CD4-positive, alpha-beta T cell treated with Interleukin-15 for 1 hour (primary cell): ENCODE results near the gene KLK3.

Source experiments
- DNase-seq: peaks from one replicate; pipeline ENCODE4 v3.0.0-alpha.2; 2020

The KLK3 gene

DNA sequence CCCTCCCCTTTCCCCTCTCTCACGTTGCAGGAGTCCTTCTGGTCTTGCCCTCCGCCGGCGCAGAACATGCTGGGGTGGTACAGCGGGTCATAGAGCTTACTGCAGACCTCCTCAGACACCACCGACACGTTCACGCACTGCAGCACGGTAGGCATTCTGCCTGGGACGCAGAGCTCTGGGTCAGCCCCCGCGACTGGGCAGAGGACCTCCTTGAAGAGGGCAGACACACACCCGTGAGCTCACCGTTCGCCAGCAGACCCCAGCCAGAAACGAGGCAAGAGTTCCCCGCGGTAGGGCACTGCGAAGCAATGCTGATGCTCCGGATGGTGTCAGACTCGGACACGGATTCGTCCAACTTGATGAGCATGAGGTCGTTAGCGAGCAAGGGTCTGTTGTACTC, 53.6 kb downstream of the KLK3 start:
- no peak for DNase-seq

- DNase-seq, result no peak
Measured at GRCh38 chr19:50909240-50910070, 54.7 kb downstream of the KLK3 start.
